Calu3 (cell line): ENCODE results near the gene STAT5B. TPM values are rescaled to one million over a fixed set of nuclear protein-coding genes. Genes with fewer than 3 reads are reported as not detected.

Experiments used
- BruUV-seq: library from RNA; stranded (reverse); fragments of 400-500 nt; replicated peaks from 2 replicates; lab custom pipeline; 2021; lab: Mats Ljungman, UMichigan
- CTCF ChIA-PET: fragments of 300-600 bp; sonication (Branson Sonifier 250); formaldehyde crosslinking; loops from one replicate; lab custom pipeline; 2022; ENCODE audit warnings: antibody characterized with exemption; lab: Charles Lee
- DNase-seq: peaks from one replicate; pipeline ENCODE4 v3.0.0; 2022
- H3K27ac Mint-ChIP-seq: one replicate; pipeline ENCODE4 v1.8.0; 2022; ENCODE audit warnings: mixed read lengths; ENCODE audit not compliant: unreplicated experiment
- H3K27me3 Mint-ChIP-seq: one replicate; pipeline ENCODE4 v1.8.0; 2022; ENCODE audit warnings: mixed read lengths; ENCODE audit not compliant: unreplicated experiment
- H3K36me3 Mint-ChIP-seq: one replicate; pipeline ENCODE4 v1.8.0; 2022; ENCODE audit warnings: mild to moderate bottlenecking, moderate library complexity, mixed read lengths; ENCODE audit not compliant: insufficient read depth, unreplicated experiment
- H3K4me1 Mint-ChIP-seq: one replicate; pipeline ENCODE4 v1.8.0; 2022; ENCODE audit warnings: mild to moderate bottlenecking, low read depth, mixed read lengths; ENCODE audit not compliant: unreplicated experiment
- H3K4me3 Mint-ChIP-seq: one replicate; pipeline ENCODE4 v1.8.0; 2022; ENCODE audit warnings: mild to moderate bottlenecking, low read depth, moderate library complexity, mixed read lengths; ENCODE audit not compliant: unreplicated experiment
- H3K9me3 Mint-ChIP-seq: one replicate; pipeline ENCODE4 v1.8.0; 2022; ENCODE audit warnings: low read depth, mixed read lengths; ENCODE audit not compliant: unreplicated experiment
- intact Hi-C: fragments of 100-400 bp; cut with micrococcal nuclease; formaldehyde crosslinking; loops from one replicate; pipeline ENCODE4 v1.10.0; 2022; ENCODE audit not compliant: unreplicated experiment
- total RNA-seq: library from RNA; stranded (reverse); gene quantifications from 2 replicates; pipeline ENCODE4 v1.2.3, GENCODE V29; 2022
- TF ChIP-seq, protein P1 (sequence below): fragments of 200-600 bp; IDR thresholded peaks from one replicate; pipeline ENCODE4 v1.8.0; 2022; ENCODE audit warnings: antibody characterized with exemption; ENCODE audit not compliant: unreplicated experiment

STAT5B gene
- total RNA-seq, 1 experiment from 2014 or later, result 45.8 TPM

- no peak for DNase-seq
- TF ChIP-seq, protein P1, sequence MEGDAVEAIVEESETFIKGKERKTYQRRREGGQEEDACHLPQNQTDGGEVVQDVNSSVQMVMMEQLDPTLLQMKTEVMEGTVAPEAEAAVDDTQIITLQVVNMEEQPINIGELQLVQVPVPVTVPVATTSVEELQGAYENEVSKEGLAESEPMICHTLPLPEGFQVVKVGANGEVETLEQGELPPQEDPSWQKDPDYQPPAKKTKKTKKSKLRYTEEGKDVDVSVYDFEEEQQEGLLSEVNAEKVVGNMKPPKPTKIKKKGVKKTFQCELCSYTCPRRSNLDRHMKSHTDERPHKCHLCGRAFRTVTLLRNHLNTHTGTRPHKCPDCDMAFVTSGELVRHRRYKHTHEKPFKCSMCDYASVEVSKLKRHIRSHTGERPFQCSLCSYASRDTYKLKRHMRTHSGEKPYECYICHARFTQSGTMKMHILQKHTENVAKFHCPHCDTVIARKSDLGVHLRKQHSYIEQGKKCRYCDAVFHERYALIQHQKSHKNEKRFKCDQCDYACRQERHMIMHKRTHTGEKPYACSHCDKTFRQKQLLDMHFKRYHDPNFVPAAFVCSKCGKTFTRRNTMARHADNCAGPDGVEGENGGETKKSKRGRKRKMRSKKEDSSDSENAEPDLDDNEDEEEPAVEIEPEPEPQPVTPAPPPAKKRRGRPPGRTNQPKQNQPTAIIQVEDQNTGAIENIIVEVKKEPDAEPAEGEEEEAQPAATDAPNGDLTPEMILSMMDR, result no peak
- intact Hi-C loops, result no loop called here
- Mint-ChIP-seq H3K36me3 (peaks cover 35% of the 10 kb centered on the region), H3K4me3 (no peak overlapping the region), H3K4me1 (no peaks in the 10 kb centered on the region), H3K27me3 (no peaks in the 10 kb centered on the region), H3K27ac (peak overlapping the region; percentile 10), H3K9me3 (no peaks in the 10 kb centered on the region)
- BruUV-seq, result no TSS peak
- CTCF ChIA-PET, result interaction anchor here (0.9 kb wide), 1 partner anchor 10 kb away, joined by 4 read pairs; no protein-coding TSS in a partner anchor
Observed at GRCh38 chr17:42312035-42312284, 35.8 kb upstream of the STAT5B start.

GRCh38 chr17:42311240-42312034, 35.2 kb upstream of the STAT5B start:
- intact Hi-C loops, result no loop called here
- Mint-ChIP-seq H3K27me3 (no peaks in the 10 kb centered on the region), H3K4me1 (no peaks in the 10 kb centered on the region), H3K27ac (peak overlapping the region; percentile 10), H3K9me3 (no peaks in the 10 kb centered on the region), H3K36me3 (peaks cover 35% of the 10 kb centered on the region), H3K4me3 (no peak overlapping the region)
- CTCF ChIA-PET, result interaction anchor here (0.9 kb wide), 1 partner anchor 10 kb away, joined by 4 read pairs; no protein-coding TSS in a partner anchor
- BruUV-seq, result no TSS peak
- TF ChIP-seq, protein P1, result no peak
- no peak for DNase-seq

DNA sequence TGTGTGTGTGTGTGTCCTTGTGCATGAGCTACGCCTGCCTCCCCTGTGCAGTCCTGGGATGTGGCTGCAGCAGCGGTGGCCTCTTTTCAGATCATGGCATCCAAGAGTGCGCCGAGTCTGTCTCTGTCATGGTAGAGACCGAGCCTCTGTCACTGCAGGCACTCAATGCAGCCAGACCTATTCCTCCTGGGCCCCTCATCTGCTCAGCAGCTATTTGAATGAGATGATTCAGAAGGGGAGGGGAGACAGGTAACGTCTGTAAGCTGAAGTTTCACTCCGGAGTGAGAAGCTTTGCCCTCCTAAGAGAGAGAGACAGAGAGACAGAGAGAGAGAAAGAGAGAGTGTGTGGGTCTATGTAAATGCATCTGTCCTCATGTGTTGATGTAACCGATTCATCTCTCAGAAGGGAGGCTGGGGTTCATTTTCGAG, 34.6 kb upstream of the STAT5B start:
- Mint-ChIP-seq H3K9me3 (no peaks in the 10 kb centered on the region), H3K27me3 (no peaks in the 10 kb centered on the region), H3K4me1 (no peaks in the 10 kb centered on the region), H3K36me3 (peaks cover 33% of the 10 kb centered on the region), H3K4me3 (no peak overlapping the region), H3K27ac (no peak overlapping the region)
- TF ChIP-seq, protein P1, result no peak
- CTCF ChIA-PET, result no interaction called here
- DNase-seq, result no peak
- intact Hi-C loops, result no loop called here
- no TSS peak for BruUV-seq

DNA sequence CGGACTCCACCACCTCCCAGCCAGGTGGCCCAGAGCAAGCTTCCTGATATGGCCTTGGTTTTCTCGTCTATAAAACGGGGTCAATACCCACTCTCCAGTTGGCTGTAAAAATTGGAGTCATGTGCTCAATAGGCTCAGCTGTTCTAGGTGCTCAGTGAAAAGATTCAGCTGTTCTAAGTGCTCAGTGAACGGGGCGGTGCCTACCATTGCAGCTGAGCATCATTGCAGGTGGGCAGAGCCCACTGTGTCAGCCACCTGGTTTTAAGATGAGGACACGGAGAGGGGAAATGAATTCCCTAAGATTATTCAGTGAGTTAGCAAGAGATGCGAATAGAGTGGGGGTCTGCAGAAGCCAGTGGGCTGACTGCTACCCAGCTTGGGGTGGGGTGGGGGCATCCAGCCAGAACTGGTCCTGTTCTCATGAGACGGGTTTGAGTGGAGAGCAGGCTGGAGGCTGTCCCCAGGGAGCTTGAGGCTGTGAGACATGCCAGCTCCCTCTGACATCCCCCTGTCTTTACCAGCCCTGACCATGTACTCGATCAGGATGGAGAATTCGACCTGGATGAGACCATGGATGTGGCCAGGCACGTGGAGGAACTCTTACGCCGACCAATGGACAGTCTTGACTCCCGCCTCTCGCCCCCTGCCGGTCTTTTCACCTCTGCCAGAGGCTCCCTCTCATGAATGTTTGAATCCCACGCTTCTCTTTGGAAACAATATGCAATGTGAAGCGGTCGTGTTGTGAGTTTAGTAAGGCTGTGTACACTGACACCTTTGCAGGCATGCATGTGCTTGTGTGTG, 34.0 kb upstream of the STAT5B start:
- no peaks in the 10 kb centered on the region for H3K27me3 Mint-ChIP-seq
- no peaks in the 10 kb centered on the region for H3K9me3 Mint-ChIP-seq
- TF ChIP-seq, protein P1, result no peak
- H3K4me1 Mint-ChIP-seq, result no peaks in the 10 kb centered on the region
- intact Hi-C loops, result no loop called here
- BruUV-seq, result no TSS peak
- CTCF ChIA-PET, result no interaction called here
- H3K27ac Mint-ChIP-seq, result peak overlapping the region; percentile 24
- H3K36me3 Mint-ChIP-seq, result peaks cover 27% of the 10 kb centered on the region
- H3K4me3 Mint-ChIP-seq, result no peak overlapping the region
- no peak for DNase-seq
